H9 (cell line): Measurements from ENCODE around the gene MDFIC2. TPM values are rescaled to one million over a fixed set of nuclear protein-coding genes. Genes with fewer than 3 reads are reported as not detected.

ENCODE experiments used
- DNase-seq: peaks from one replicate; pipeline ENCODE4 v3.0.0-alpha.2; 2017
- H2AFZ ChIP-seq: one replicate; pipeline ENCODE4 v1.6.1; 2013; ENCODE audit warnings: mild to moderate bottlenecking, low read length, control low read depth, moderate library complexity
- H2AK5ac ChIP-seq: 2 replicates; pipeline ENCODE4 v1.6.1; 2013; ENCODE audit warnings: low read length, control low read depth, mixed read lengths; ENCODE audit not compliant: insufficient read length
- H2BK120ac ChIP-seq: one replicate; pipeline ENCODE4 v1.6.1; 2013; ENCODE audit warnings: low read depth, mild to moderate bottlenecking, low read length, control low read depth, inconsistent platforms; ENCODE audit not compliant: poor library complexity, severe bottlenecking
- H2BK12ac ChIP-seq: 2 replicates; pipeline ENCODE4 v1.6.1; 2013; ENCODE audit warnings: low read length, control low read depth, mixed read lengths, low read depth; ENCODE audit not compliant: insufficient read length
- H2BK15ac ChIP-seq: 2 replicates; pipeline ENCODE4 v1.6.1; 2013; ENCODE audit warnings: low read depth, low read length, control low read depth
- H2BK20ac ChIP-seq: one replicate; pipeline ENCODE4 v1.6.1; 2013; ENCODE audit warnings: low read depth, mild to moderate bottlenecking, low read length, control low read depth, inconsistent platforms; ENCODE audit not compliant: poor library complexity, severe bottlenecking
- H2BK5ac ChIP-seq: 2 replicates; pipeline ENCODE4 v1.6.1; 2013; ENCODE audit warnings: low read length, control low read depth, mixed read lengths; ENCODE audit not compliant: insufficient read length
- H3K14ac ChIP-seq: 2 replicates; pipeline ENCODE4 v1.6.1; 2013; ENCODE audit warnings: low read length, control low read depth; ENCODE audit not compliant: insufficient read depth
- H3K18ac ChIP-seq: 2 replicates; pipeline ENCODE4 v1.6.1; 2013; ENCODE audit warnings: low read depth, mild to moderate bottlenecking, mixed read lengths, low read length, control low read depth; ENCODE audit not compliant: insufficient read length
- H3K23ac ChIP-seq: 2 replicates; pipeline ENCODE4 v1.6.1; 2013; ENCODE audit warnings: low read length, control low read depth, mixed read lengths, low read depth; ENCODE audit not compliant: insufficient read length
- H3K23me2 ChIP-seq: 2 replicates; pipeline ENCODE4 v1.6.1; 2013; ENCODE audit warnings: low read depth, mild to moderate bottlenecking, mixed read lengths, low read length, control low read depth; ENCODE audit not compliant: insufficient read length, poor library complexity, severe bottlenecking
- H3K27ac ChIP-seq: 2 replicates; pipeline ENCODE4 v1.5.1; 2013; ENCODE audit warnings: low read length, control low read depth, mixed read lengths, low read depth; ENCODE audit not compliant: insufficient read length
- H3K27me3 ChIP-seq: 2 replicates; pipeline ENCODE4 v1.6.1; 2013; ENCODE audit warnings: low read length, control low read depth, inconsistent platforms; ENCODE audit not compliant: insufficient read depth
- H3K4ac ChIP-seq: 2 replicates; pipeline ENCODE4 v1.6.1; 2013; ENCODE audit warnings: low read depth, mild to moderate bottlenecking, control low read depth, inconsistent platforms, low read length, moderate library complexity
- H3K4me1 ChIP-seq: 2 replicates; pipeline ENCODE4 v1.6.1; 2013; ENCODE audit warnings: low read length, control low read depth, inconsistent platforms; ENCODE audit not compliant: insufficient read depth
- H3K4me2 ChIP-seq: 2 replicates; pipeline ENCODE4 v1.6.1; 2013; ENCODE audit warnings: low read length, control low read depth, mixed read lengths; ENCODE audit not compliant: insufficient read length, insufficient read depth
- H3K56ac ChIP-seq: 2 replicates; pipeline ENCODE4 v1.6.1; 2013; ENCODE audit warnings: low read depth, mild to moderate bottlenecking, mixed read lengths, low read length, control low read depth; ENCODE audit not compliant: insufficient read length
- H3K79me1 ChIP-seq: 2 replicates; pipeline ENCODE4 v1.6.1; 2013; ENCODE audit warnings: low read depth, mild to moderate bottlenecking, moderate library complexity, low read length, control low read depth, inconsistent platforms; ENCODE audit not compliant: insufficient read depth, poor library complexity, severe bottlenecking
- H3K79me2 ChIP-seq: 2 replicates; pipeline ENCODE4 v1.6.1; 2013; ENCODE audit warnings: low read length, control low read depth, inconsistent platforms; ENCODE audit not compliant: insufficient read depth
- H3K9ac ChIP-seq: 2 replicates; pipeline ENCODE4 v1.6.1; 2013; ENCODE audit warnings: low read length, control low read depth, mixed read lengths; ENCODE audit not compliant: insufficient read length; ENCODE audit errors: extremely low read depth
- H3K9me3 ChIP-seq: one replicate; pipeline ENCODE4 v1.6.1; 2013; ENCODE audit warnings: low read depth, low read length, inconsistent platforms; ENCODE audit not compliant: control insufficient read depth
- H3T11ph ChIP-seq: one replicate; pipeline ENCODE4 v1.6.1; 2013; ENCODE audit warnings: mild to moderate bottlenecking, low read length, control low read depth, inconsistent platforms
- H4K20me1 ChIP-seq: one replicate; pipeline ENCODE4 v1.6.1; 2013; ENCODE audit not compliant: control insufficient read depth, insufficient read length, insufficient read depth
- H4K5ac ChIP-seq: 2 replicates; pipeline ENCODE4 v1.6.1; 2013; ENCODE audit warnings: low read depth, mild to moderate bottlenecking, mixed read lengths, low read length, control low read depth; ENCODE audit not compliant: insufficient read length
- H4K8ac ChIP-seq: replicated peaks from 2 replicates; pipeline ENCODE4 v1.6.1; 2013; ENCODE audit warnings: low read length, control low read depth, mixed read lengths, low read depth; ENCODE audit not compliant: insufficient read length
- H4K91ac ChIP-seq: 2 replicates; pipeline ENCODE4 v1.6.1; 2013; ENCODE audit warnings: low read depth, mild to moderate bottlenecking, moderate library complexity, mixed read lengths, low read length, control low read depth; ENCODE audit not compliant: insufficient read length
- H3K27ac Mint-ChIP-seq, 3 experiments: 2 replicates in 2 of 3; 3 replicates in 1 of 3; pipeline ENCODE4 v1.8.0; 2020 to 2021; ENCODE audit warnings: mixed read lengths in 3 of 3, mild to moderate bottlenecking in 1 of 3, moderate library complexity in 1 of 3
- H3K27me3 Mint-ChIP-seq: 2 replicates; pipeline ENCODE4 v1.8.0; 2021; ENCODE audit warnings: low read depth, mild to moderate bottlenecking, moderate library complexity, mixed read lengths
- H3K36me3 Mint-ChIP-seq, 3 experiments: 2 replicates in 2 of 3; 3 replicates in 1 of 3; pipeline ENCODE4 v1.8.0; 2020 to 2021; ENCODE audit warnings: low read depth in 3 of 3, mixed read lengths in 3 of 3; ENCODE audit not compliant: insufficient read depth in 1 of 3
- H3K4me1 Mint-ChIP-seq, 2 experiments: 2 replicates each; pipeline ENCODE4 v1.8.0; 2020; ENCODE audit warnings: mixed read lengths in 2 of 2
- H3K4me3 Mint-ChIP-seq, 2 experiments: 2 replicates in 1 of 2; 3 replicates in 1 of 2; pipeline ENCODE4 v1.8.0; 2020 to 2021; ENCODE audit warnings: mild to moderate bottlenecking in 2 of 2, mixed read lengths in 2 of 2, moderate library complexity in 1 of 2
- H3K9me3 Mint-ChIP-seq, 2 experiments: 2 replicates in 1 of 2; 3 replicates in 1 of 2; pipeline ENCODE4 v1.8.0; 2020; ENCODE audit warnings: mild to moderate bottlenecking in 2 of 2, mixed read lengths in 2 of 2, moderate library complexity in 1 of 2
- WGBS: extraction: QIAGEN DNeasy Blood & Tissue Kit; methylation state at CpG from one replicate; pipeline ENCODE4 v1.1.7; 2013; ENCODE audit warnings: missing lambda C conversion rate, low lambda C conversion rate, mixed read lengths; ENCODE audit not compliant: insufficient read length; ENCODE audit errors: extremely low coverage; 5-methylcytosine and 5-hydroxymethylcytosine counted together
- total RNA-seq: library from RNA; stranded (reverse); gene quantifications from 2 replicates; pipeline ENCODE4 v1.2.1, GENCODE V29; 2021
- TF ChIP-seq, protein P1 (sequence below): fragments of 200-600 bp; sonication (generic); conservative IDR thresholded peaks from 3 replicates; pipeline ENCODE4 v1.8.0; 2021; ENCODE audit warnings: antibody characterized with exemption, mild to moderate bottlenecking

The MDFIC2 gene
- total RNA-seq, 1 experiment from 2014 or later: not detected

DNA sequence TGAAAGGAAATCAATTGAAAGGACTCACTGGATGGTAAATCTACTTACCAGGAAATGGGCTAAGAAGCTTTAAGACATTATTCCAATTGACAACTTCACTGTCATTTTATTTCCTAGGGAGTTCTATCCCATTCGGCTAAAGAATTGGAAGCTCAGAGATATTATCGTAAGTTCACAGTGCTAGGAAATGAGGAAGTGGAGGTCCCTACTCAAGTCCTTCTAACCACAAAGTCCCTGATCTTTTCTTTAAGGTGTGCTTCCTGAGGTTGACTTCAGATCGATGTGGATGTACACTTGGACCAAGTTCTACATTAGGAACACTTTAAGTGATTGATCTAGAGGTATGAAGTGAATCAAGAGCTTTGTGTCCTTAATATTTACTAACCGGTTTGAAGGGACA lies 63.6 kb downstream of the MDFIC2 start:
- no peak overlapping the region for H2BK15ac ChIP-seq
- no peaks in the 10 kb centered on the region for H3K27me3 ChIP-seq
- no peak overlapping the region for H3K18ac ChIP-seq
- H3K4me3 Mint-ChIP-seq: no peak overlapping the region
- H2BK12ac ChIP-seq: no peak overlapping the region
- H3K79me2 ChIP-seq: no peaks in the 10 kb centered on the region
- peaks cover 0 to 3% of the 10 kb centered on the region in 2 experiments; a peak in 2 of 5 replicates for H3K9me3 Mint-ChIP-seq
- DNase-seq: no peak
- H2BK5ac ChIP-seq: no peak overlapping the region
- H4K8ac ChIP-seq: no peak overlapping the region
- no peaks in the 10 kb centered on the region for H3K9me3 ChIP-seq
- no peaks in the 10 kb centered on the region for H4K20me1 ChIP-seq
- H3K27ac ChIP-seq: no peak overlapping the region
- H2AFZ ChIP-seq: no peak overlapping the region
- H2AK5ac ChIP-seq: no peak overlapping the region
- no peaks in the 10 kb centered on the region for H3K79me1 ChIP-seq
- H3K36me3 Mint-ChIP-seq: no peaks in the 10 kb centered on the region
- TF ChIP-seq, protein P1, sequence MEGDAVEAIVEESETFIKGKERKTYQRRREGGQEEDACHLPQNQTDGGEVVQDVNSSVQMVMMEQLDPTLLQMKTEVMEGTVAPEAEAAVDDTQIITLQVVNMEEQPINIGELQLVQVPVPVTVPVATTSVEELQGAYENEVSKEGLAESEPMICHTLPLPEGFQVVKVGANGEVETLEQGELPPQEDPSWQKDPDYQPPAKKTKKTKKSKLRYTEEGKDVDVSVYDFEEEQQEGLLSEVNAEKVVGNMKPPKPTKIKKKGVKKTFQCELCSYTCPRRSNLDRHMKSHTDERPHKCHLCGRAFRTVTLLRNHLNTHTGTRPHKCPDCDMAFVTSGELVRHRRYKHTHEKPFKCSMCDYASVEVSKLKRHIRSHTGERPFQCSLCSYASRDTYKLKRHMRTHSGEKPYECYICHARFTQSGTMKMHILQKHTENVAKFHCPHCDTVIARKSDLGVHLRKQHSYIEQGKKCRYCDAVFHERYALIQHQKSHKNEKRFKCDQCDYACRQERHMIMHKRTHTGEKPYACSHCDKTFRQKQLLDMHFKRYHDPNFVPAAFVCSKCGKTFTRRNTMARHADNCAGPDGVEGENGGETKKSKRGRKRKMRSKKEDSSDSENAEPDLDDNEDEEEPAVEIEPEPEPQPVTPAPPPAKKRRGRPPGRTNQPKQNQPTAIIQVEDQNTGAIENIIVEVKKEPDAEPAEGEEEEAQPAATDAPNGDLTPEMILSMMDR: no peak
- H3K4ac ChIP-seq: no peak overlapping the region
- H3K23me2 ChIP-seq: no peaks in the 10 kb centered on the region
- H4K5ac ChIP-seq: no peak overlapping the region
- no peak overlapping the region for H3K27ac Mint-ChIP-seq
- H3K27me3 Mint-ChIP-seq: no peaks in the 10 kb centered on the region
- H3K4me2 ChIP-seq: no peak overlapping the region
- no peak overlapping the region for H3T11ph ChIP-seq
- no peak overlapping the region for H3K9ac ChIP-seq
- H2BK20ac ChIP-seq: no peak overlapping the region
- no CpG with 5 or more reads among the region's 4 CpGs for WGBS
- H3K4me1 ChIP-seq: no peaks in the 10 kb centered on the region
- no peak overlapping the region for H3K14ac ChIP-seq
- no peak overlapping the region for H3K23ac ChIP-seq
- no peak overlapping the region for H3K56ac ChIP-seq
- no peak overlapping the region for H2BK120ac ChIP-seq
- no peak overlapping the region for H4K91ac ChIP-seq
- peaks cover 7 to 9% of the 10 kb centered on the region in 2 experiments for H3K4me1 Mint-ChIP-seq
